ENCODE measurements around the gene GYPC.
"Not testable (repeated sequence)": the region's sequence is repeated elsewhere in the genome, so short reads cannot be mapped to it uniquely, and the experiment has no call there.

Gene GYPC, protein sequence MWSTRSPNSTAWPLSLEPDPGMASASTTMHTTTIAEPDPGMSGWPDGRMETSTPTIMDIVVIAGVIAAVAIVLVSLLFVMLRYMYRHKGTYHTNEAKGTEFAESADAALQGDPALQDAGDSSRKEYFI

DNA sequence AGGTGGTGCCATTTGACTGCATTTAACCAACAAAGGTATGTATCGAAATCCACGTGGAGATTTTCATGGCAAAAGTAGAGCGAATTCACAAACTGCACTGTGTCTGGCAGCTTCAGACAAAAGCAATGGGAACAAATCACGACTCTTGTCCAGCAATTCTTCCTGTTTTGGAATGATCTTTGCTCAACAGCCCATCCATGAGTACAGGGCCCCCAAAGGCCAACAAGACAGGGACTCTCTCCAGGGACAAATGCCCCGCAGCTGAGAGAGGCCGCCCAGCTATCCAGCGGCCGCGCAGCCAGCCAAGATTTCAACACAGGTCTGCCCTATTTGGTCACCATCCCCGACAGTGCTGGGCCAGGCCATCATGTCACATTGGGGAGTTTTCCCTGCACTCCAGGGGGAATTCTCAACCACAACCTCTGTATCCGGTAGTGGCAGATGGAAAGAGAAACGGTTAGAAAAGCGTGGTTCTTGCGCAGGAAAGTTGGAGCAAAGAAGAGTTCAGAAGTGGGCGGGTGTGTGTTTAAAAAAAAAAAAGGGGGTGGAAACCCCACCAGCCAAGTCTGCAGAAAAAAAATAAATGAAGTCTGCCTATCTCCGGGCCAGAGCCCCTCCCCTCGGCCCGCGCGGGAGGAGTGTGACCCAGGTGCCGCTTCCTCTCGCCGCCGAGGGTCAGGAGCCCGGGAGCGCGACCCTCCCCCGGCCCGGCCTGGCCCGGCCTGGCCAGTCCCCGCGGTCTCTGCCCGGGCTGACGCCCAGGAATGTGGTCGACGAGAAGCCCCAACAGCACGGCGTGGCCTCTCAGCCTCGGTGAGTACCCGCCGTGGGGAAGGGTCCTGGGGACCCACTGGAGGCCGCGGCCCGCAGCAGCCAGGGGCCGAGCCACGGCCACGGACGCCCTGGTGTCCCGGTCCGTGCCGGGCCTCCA lies at the start of gene GYPC:
TSS of gene GYPC (plus strand) at position 659 of the 931 bp plus-strand sequence. CDS start at position 765, 106 bp downstream.
- DNase-seq (ENCODE audit: low read depth), result peak; percentile 50

DNA sequence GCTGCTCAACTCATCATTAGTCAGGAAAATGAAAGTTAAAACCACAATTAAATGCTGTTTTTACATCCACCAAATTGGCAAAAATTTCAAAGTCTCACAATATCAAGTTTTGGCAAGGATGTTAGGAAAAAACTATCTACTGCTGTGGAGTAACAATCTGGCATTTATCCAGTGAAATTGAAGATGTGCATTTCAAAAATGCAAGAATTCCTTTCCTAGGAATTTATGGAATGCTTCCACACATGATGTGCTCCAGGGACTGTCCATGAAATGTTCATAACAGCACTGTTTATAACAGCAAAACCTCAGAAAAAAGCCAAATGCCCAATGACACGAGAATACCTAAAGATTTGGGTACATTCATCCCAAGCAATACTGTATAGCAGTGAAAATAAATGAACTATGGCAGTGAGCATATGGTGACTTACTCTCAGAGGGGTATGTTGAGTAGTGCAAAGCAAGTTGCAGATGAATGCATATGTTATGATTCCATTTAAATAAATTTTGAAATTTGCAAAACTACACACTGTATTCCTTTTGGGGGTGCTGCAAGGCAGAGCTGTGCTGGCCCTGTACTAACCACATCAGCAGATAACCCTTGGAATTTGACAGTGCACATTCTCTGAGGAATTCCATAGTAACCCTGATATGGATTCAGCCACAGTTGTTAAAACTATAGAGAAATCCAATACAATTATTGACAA lies 41.3 kb upstream of the GYPC start:
- peak; percentile 29 for DNase-seq (ENCODE audit: low read depth)

DNA sequence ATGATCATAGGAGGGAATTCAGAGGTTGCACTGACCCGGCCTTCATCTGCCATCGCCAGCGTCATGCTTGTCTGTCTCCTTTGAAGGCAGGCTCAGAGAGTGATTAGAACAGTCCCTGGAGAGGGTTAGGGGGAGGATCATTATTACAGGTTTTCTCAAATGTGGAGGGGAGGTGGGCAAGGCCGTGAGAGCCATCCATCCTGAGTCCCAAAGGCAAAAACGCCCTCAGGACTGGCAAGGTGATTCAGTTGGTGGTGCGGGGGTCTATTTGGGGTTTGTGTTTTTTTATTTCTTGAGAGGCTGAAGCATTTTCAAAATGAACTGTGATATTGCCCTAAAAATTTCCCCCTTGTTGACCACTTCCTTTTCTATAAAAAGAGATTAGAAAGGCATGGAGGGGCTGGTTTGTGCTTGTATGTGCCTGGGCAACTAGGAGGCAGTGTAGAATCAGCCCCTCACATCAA lies 39.3 kb upstream of the GYPC start:
- no peak for DNase-seq (ENCODE audit: low read depth)

DNA sequence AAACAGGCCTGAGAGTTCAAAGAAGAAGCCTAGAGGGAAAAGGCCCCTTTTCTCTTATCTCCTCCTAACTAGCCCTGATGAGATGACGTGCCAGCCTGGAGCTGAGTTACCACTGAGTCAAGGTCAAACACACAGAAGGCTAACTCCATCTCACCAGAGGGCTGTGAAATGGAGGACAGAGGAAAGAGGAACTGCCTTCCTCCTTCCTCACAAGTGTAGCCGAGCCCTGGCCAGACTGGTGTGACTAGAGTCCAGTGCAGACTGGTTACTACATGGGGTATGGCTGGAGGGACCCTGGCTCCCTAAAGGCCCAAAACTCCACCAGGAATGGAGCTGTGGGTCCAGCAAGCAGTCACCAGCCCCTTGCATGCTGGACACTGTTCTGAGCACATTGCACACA lies 35.7 kb upstream of the GYPC start:
- no peak for DNase-seq (ENCODE audit: low read depth)

DNA sequence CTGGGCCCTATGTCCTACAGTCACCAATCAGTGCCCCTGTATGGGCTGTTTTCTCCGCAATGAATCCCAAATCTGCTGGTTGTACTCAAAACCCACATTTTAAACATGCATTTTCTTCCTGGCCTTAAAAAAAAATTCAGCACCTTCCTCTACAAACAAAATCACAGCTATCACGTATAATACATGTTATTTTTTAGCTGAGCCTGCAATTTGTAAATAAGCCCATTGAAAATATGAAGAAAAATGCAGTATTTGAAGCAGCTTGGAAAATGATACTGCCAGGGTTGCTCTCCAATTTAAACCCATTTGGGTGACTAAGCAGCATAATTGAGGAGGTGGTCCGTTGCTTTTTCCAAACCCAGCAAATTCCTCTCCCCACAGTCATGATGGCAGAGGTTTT lies 33.0 kb upstream of the GYPC start:
- no peak for DNase-seq (ENCODE audit: low read depth)

DNA sequence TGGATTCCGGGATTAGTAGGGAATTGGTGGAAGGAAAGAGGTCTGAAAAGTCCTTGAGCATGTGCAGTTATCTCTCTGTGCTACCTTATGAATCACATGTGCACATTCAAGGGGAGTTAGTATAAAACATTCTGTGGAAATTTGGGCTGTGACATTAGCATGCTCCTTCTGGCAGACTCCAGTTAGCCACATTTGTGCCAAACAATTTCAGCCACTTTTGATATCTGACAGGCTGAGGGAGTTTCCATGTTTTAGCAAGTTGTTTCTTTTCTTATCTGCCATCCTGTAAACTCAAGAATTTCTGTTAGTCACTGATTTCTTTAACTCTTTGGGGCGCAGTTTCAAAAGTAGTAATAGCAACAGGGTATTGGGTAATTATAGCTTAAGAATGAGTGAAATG lies 28.3 kb upstream of the GYPC start:
- DNase-seq (ENCODE audit: low read depth), result no peak

DNA sequence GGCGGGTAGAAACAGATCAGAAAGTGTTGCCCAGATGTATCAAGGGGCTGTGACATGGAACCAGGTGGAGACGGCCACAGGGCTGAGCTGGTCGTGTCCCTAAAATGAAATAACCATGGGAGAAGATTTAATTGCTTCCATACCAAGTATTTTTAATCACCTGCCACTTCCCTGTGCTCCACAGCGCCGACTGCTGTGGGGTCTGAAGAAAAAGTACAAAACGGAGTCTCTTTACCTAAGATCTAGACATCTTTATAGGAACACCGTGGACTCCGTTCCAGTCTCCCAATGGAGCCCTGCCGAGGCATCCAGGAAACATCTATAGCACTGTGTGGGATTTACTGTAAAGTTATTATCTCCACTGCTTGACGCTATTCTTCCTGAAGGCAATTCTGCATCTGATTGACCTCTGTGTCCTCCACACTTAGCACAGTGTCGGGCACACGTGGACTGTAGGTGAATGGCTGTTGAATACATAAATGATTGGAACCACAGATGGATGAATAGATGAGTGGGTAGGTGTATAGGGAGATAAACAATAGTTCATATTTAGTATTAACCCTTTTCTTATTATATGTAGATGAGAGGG lies 21.6 kb upstream of the GYPC start:
- no peak for DNase-seq (ENCODE audit: low read depth)

DNA sequence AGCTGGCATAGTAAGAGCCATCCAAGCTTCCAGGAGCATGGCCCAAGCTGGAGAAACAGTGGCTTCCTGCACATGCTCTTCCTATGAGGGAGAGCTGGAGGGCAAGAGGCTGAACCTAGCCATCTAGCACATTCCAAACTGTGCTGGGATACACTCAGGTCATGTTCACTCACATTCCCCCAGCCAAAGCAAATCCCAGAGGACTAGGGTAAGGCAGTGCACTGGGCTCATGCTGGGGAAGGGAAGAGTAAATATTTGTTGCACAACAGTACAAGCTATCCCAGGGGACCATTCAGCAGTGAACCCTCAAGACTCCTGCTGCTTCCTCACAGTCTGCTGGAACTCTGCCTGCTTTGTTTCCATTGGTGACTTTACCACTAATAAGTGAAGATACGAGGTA lies 20.7 kb upstream of the GYPC start:
- DNase-seq (ENCODE audit: low read depth), result peak; percentile 49

DNA sequence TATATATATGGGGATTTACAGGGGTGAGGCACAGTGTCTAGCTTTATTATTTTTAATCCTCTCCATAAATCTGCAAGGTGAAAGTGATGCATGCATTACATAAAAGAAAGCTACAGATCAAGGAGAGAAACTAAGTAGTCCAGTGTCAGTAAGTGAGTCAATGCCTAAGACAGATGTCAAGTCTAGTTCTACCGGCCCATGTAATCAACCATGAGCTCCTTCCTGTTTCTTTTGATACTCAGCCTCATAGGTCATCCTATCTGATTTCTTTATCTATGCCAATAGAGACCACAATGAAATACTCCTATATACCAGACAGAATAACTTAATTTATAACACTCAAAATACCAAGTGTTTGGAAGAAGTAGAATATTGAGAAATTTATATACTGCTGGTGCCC lies 20.2 kb upstream of the GYPC start:
- no peak for DNase-seq (ENCODE audit: low read depth)

DNA sequence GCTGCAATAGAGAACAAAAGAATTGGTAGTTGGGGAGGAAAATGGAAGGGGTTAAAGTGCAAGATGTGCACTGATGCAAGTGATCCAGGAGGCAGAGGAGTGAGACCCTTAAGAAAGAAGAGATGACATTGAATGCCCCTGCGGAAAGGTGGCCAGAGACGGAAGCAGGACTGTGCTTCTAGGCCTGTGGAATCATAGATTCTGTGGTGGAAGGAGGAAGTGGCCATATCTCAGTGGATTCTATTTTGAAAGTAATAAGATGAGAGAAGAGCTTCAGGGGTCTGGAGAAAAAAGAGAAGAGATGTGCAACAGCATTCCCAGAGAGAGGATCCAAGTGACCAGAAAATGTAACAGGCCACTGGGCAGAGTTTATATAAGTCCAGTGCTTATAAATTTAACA lies 18.6 kb upstream of the GYPC start:
- no peak for DNase-seq (ENCODE audit: low read depth)

DNA sequence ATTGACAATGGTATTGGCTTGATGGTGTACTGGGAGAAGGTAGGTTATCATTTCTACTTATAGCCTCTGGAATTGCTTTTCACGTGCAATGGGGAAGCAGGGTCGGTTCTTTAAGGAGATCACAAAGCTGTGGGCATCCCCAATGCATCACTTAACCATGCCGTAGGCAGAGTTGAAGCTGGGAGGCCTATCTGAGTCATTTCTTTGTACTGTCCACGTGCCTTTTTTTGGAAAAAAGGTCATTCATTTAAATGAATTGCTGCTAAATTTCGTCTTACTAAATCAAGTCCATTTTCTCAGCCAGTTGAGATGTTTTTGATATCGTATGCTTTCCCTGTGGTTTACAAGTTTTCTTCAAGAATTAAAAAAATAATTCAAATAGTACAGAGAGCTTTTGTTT lies 17.2 kb upstream of the GYPC start:
- no peak for DNase-seq (ENCODE audit: low read depth)

DNA sequence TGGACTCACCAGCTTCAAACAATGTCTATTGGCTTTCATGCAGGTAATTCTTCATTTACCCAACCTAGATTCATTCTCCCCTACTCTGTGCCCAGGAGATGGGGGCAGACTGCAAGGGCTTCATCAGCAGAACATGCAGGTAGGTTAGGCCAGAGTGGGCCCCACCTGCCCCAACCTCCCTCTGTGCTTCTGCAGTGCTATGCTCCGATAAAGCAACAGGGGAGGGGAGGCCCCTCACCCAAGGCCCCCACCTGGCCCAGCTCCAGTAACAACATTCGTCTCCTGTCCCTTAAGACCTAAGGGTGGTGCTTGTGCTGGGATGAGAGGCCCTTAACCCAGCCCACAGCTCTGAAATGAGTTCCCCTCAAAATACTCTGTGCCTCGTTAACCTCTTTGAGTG lies 16.7 kb upstream of the GYPC start:
- DNase-seq (ENCODE audit: low read depth), result no peak

DNA sequence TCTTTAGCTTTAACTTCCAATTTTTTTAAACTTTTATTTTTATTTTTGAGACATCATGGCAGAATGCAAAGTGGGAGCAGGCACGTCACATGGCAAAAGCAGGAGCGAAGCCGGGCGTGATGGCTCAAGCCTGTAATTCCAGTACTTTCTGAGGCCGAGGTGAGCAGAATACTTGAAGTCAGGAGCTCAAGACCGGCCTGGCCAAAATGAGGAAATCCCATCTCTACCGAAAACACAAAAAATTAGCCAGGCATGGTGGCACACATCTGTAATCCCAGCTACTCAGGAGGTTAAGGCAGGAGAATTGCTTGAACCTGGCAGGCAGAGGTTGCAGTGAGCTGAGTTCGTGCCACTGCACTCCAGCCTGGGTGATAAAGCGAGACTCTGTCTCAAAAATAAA lies 14.7 kb upstream of the GYPC start:
- DNase-seq (ENCODE audit: low read depth), result not testable (repeated sequence)

DNA sequence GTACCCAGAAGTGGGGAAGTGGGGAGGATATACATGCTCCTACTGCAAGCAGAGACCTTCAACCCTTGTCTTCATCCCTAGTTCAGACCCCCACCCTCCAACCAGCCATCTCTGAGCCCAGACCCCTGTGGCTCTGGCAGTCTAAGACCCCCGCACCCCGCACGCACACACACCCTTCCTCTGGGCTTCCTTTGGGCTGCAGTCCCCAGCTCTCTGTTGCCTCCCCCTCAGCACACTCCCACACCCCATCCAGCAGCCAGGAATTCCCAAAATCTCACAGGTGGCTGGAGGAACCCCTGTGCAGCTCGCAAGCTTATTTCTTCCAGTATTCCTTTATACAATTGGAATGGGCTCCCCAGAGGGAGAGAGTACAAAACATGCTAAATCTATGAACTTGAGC lies 13.9 kb upstream of the GYPC start:
- DNase-seq (ENCODE audit: low read depth), result no peak

DNA sequence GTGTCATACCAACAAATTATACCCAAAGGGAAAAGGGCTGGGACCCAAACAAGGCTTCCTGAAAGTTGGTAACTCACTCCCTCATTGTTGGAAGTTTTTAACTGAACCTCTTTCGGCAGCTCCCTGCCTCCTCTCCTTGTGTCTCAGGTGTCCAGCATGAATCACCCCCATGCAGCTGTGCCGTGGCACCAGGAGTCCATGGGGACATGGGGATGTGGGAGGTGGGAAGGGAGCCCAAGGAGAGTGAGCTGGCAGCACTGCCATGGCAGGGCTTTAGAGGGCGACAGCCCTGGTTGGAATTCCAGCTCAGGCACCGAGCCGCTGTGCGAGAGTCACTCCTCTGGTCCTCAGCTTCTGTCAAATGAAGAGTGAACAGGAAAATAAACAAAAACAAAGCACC lies 12.5 kb upstream of the GYPC start:
- no peak for DNase-seq (ENCODE audit: low read depth)

DNA sequence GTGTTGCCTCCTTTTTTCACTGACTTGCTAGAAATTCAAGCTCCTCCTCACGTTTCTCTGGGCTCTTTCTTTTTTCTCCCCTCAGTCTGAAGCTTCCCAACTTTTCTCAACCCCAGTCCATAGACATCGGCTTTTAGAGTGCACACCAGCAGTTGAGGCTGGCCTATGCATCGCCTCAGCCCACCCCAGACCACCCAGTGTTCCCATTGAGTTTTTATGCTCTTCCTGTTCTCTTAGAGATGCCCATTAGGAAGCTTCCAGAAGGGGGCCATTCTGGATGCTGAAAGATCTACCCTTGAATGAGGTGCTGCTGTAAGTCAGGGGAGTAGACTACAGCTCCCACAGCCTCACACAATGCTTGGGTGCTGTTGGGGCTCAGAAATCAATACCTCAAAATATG lies 12.0 kb upstream of the GYPC start:
- no peak for DNase-seq (ENCODE audit: low read depth)

DNA sequence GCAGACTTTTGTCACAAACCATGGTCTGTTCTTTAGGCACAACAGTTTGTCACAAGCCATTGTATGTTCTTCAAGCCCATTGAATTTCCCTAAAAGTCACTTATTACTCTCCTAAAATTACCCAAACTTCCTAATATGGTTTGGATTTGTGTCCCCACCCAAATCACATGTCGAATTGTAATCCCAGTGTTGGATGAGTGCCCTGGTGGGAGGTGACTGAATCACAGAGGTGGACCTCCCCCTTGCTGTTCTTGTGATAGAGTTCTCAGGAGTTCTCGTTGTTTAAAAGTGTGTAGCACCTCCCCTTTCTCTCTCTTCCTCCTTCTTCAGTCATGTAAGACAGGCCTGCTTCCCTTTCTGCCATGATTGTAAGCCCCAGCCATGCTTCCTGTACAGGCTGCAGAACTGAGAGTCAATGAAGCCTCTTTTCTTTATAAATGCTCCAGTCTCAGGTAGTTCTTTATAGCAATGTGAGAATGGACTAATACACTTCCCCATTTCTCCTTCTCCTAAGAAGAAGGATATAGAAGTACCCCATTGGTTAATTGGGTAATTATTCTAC lies 11.2 kb upstream of the GYPC start:
- no peak for DNase-seq (ENCODE audit: low read depth)

DNA sequence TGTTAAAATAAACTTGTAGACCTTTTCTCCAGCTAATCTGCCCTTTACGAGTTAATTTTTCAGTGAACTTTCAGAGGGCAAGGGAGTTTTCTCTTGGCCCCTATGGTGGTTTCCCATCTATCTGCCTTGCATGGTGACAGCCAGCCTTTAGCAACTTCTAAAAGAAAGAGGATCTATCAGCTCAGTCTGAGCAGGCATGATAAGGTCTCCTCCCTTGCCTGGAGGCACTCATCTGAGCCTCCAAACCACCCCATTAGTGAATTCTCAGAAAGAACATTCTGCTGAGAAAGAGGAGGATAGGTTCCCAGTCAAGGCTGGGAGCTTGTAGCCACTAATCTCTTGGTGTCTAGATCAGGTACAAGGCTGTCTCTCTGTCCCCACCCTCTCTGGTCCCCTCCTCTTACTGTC lies 10.7 kb upstream of the GYPC start:
- no peak for DNase-seq (ENCODE audit: low read depth)

DNA sequence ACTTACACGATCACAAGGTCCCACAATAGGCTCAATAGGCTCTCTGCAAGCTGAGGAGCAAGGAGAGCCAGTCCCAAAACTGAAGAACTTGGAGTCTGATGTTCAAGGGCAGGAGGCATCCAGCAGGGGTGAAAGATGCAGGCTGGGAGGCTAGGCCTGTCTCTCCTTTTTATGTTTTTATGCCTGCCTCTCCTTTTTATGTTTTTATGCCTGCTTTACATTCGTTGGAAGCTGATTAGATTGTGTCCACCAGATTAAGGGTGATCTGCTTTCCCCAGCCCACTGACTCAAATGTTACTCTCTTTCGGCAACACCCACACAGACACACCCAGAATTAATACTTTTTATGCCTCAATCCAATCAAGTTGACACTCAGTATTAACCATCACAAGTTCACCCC lies 9.9 kb upstream of the GYPC start:
- no peak for DNase-seq (ENCODE audit: low read depth)

DNA sequence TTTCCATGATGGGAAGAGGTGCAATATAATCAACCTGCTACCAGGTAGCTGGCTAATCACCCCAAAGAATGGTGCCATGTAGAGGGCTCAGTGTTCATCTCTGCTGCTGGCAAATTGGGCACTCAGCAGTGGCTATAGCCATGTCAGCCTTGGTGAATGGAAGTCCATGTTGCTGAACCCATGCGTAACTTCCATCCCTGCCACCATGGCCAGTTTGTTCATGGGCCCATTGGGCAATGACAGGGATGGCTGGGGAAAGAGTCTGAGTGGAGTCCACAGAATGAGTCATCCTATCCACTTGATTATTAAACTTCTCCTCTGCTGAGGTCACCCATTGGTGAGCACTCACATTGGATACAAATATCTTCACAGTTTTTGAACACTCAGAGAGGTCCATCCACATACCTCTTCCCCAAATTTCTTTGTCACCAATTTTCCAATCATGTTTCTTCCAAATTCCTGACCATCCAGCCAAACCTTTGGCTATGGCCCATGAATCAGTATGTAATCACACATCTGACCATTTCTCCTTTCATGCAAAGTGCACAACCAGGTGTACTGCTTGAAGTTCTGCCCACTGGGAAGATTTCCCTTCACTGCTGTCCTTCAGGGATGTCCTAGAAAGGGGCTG lies 8.1 kb upstream of the GYPC start:
- DNase-seq (ENCODE audit: low read depth), result not testable (repeated sequence)

DNA sequence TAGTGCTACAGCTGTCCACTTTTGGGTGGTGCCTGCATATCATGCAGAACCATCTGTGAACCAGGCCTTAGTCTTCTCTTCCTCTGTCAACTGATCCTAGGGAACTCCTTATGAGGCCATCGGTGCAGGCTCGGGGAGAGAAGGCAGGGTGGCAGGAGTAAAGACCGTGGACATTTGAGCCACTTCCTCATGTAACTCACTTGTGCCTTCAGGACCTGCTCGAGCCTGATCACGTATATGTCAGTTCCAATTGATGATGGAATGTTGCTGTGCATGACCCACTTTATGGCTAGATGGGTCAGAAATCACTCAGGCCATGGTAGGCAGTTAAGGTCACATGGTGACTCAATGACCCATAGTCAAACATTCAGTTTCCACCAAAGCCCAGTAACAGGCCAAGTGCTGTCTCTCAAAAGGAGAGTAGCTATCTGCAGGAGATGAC lies 7.6 kb upstream of the GYPC start:
- not testable (repeated sequence) for DNase-seq (ENCODE audit: low read depth)

DNA sequence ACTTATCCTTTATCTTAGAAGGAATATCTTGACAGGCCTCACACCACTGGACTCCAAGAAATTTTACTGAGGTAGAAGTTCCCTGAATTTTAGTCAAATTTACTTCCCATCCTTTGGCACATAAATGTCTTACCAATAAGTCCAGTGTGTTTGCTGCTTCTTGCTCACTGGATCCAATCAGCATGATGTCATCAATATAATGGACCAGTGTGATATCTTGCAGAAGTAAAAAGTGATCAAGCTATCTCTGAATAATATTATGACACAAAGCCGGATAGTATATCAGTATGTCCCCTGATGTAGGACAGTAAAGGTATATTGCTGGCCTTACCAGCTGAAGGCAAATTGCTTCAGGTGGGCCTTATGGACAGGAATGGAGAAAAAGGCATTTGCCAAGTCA lies 6.9 kb upstream of the GYPC start:
- no peak for DNase-seq (ENCODE audit: low read depth)
